ENCODE data around the gene EMX1.
A peak's percentile ranks its signal among the peaks of the same experiment; 100 is the strongest.

EMX1 gene

GRCh38 chr2:72926368-72926767 lies 9.0 kb downstream of the EMX1 start:
- DNase-seq, result no peak

GRCh38 chr2:72926811-72927465 lies 9.6 kb downstream of the EMX1 start:
- DNase-seq, result no peak

- DNase-seq, result no peak
These were observed 10.6 kb downstream of the EMX1 start for GRCh38 chr2:72927619-72928550.

GRCh38 chr2:72929010-72929409 lies 11.7 kb downstream of the EMX1 start:
- DNase-seq, result no peak

GRCh38 chr2:72931280-72931910 lies 14.1 kb downstream of the EMX1 start:
- DNase-seq, result no peak

GRCh38 chr2:72932045-72932740 lies 14.9 kb downstream of the EMX1 start:
- no peak for DNase-seq

GRCh38 chr2:72932805-72933204 lies 15.5 kb downstream of the EMX1 start:
- no peak for DNase-seq

GRCh38 chr2:72933207-72933606 lies 15.9 kb downstream of the EMX1 start:
- no peak for DNase-seq

GRCh38 chr2:72933646-72934151 lies 16.4 kb downstream of the EMX1 start:
- no peak for DNase-seq

GRCh38 chr2:72934683-72935610 lies 17.6 kb downstream of the EMX1 start:
- DNase-seq, result peak; percentile 75

- no peak for DNase-seq
These were observed 18.3 kb downstream of the EMX1 start for GRCh38 chr2:72935611-72935957.

- no peak for DNase-seq
These were observed 19.5 kb downstream of the EMX1 start for GRCh38 chr2:72936660-72937355.

- DNase-seq, result no peak
These were observed 20.0 kb downstream of the EMX1 start for GRCh38 chr2:72937356-72937669.

GRCh38 chr2:72938455-72938854 lies 21.1 kb downstream of the EMX1 start:
- DNase-seq, result no peak

GRCh38 chr2:72940361-72940760 lies 23.0 kb downstream of the EMX1 start:
- no peak for DNase-seq

GRCh38 chr2:72940786-72941185 lies 23.5 kb downstream of the EMX1 start:
- DNase-seq, result no peak

- DNase-seq, result no peak
These were observed 25.0 kb downstream of the EMX1 start for GRCh38 chr2:72942293-72942692.

GRCh38 chr2:72942881-72943418 lies 25.6 kb downstream of the EMX1 start:
- no peak for DNase-seq

- no peak for DNase-seq
These were observed 26.4 kb downstream of the EMX1 start for GRCh38 chr2:72943540-72944395.

- no peak for DNase-seq
These were observed 27.6 kb downstream of the EMX1 start for GRCh38 chr2:72944804-72945449.
